Upper lobe of left lung (tissue), 6 donors: ENCODE data around the gene GAMT. TPM values are rescaled to one million over a fixed set of nuclear protein-coding genes. Genes with fewer than 3 reads are reported as not detected.

Experiments
- ATAC-seq, 2 donors: fragments of 200-7000 bp; cut with Tn5 transposase; one replicate each; pipeline ENCODE4 v1.9.1; 2022; ENCODE audit warnings: mild to moderate bottlenecking in 2 of 2, moderate library complexity in 2 of 2; ENCODE audit not compliant: low FRiP score in 2 of 2
- DNase-seq, 2 donors: peaks; one replicate each; pipeline ENCODE4 v3.0.0-alpha.2; 2019 to 2020
- H3K27ac ChIP-seq, 4 donors: fragments of 200-600 bp; sonication (generic); one replicate each; pipeline ENCODE4 v1.5.1; 2016 to 2019
- H3K27me3 ChIP-seq, 4 donors: fragments of 200-600 bp; sonication (generic); one replicate each; pipeline ENCODE4 v1.5.1; 2017 to 2019
- H3K36me3 ChIP-seq, 4 donors: fragments of 200-600 bp; sonication (generic); one replicate each; pipeline ENCODE4 v1.5.1; 2016 to 2019
- H3K4me1 ChIP-seq, 4 donors: fragments of 200-600 bp; sonication (generic); one replicate each; pipeline ENCODE4 v1.5.1; 2018 to 2019
- H3K4me3 ChIP-seq, 4 donors: fragments of 200-600 bp; sonication (generic); one replicate each; pipeline ENCODE4 v1.5.1; 2017 to 2019; ENCODE audit warnings: mild to moderate bottlenecking in 2 of 4, moderate library complexity in 1 of 4
- H3K9me3 ChIP-seq, 4 donors: fragments of 200-600 bp; sonication (generic); one replicate each; pipeline ENCODE4 v1.5.1; 2018 to 2019
- EP300 ChIP-seq, 4 donors: sonication (generic); formaldehyde crosslinking; IDR thresholded peaks; one replicate each; pipeline ENCODE4 v1.5.1; 2017; ENCODE audit warnings: antibody characterized with exemption in 4 of 4, control low read depth in 2 of 4
- POLR2A ChIP-seq, 4 donors: fragments of 450-650 bp; IDR thresholded peaks; one replicate each; pipeline ENCODE4 v1.5.1; 2016 to 2017; ENCODE audit warnings: antibody characterized with exemption in 4 of 4, mild to moderate bottlenecking in 2 of 4
- POLR2AphosphoS5 ChIP-seq, 2 donors: sonication (generic); formaldehyde crosslinking; IDR thresholded peaks; one replicate each; pipeline ENCODE4 v1.5.1; 2017; ENCODE audit warnings: antibody characterized with exemption in 2 of 2
- WGBS, 2 donors: methylation state at CpG; one replicate each; pipeline ENCODE4 v1.1.5; 2017 to 2018; 5-methylcytosine and 5-hydroxymethylcytosine counted together
- total RNA-seq, 6 donors: library from RNA; depleted of rRNA in 4 of 6; stranded (reverse); fragments of >200 nt in 4 of 6; gene quantifications; one replicate each; pipeline versions ENCODE4 v1.1.0 to v1.2.1, GENCODE V29; 2016 to 2021
- TF ChIP-seq, protein P1 (sequence below), 6 experiments: fragments of 450-650 bp in 4 of 6; fragments of 200-600 bp in 2 of 6; sonication (generic) in 2 of 6; IDR thresholded peaks; one replicate each; pipeline ENCODE4 v1.5.1; 2016 to 2019; ENCODE audit warnings: antibody characterized with exemption in 6 of 6
- donor health status: DM: no; HTN: no; CAD: no; lungs with moderate emphysema.
- donor health status: DM: no; HTN: yes; CAD: no; lungs with severe emphysema.

The GAMT gene
- total RNA-seq, 6 donors from 2014 or later: 4.0 to 12.1 (median 8.1) TPM

DNA sequence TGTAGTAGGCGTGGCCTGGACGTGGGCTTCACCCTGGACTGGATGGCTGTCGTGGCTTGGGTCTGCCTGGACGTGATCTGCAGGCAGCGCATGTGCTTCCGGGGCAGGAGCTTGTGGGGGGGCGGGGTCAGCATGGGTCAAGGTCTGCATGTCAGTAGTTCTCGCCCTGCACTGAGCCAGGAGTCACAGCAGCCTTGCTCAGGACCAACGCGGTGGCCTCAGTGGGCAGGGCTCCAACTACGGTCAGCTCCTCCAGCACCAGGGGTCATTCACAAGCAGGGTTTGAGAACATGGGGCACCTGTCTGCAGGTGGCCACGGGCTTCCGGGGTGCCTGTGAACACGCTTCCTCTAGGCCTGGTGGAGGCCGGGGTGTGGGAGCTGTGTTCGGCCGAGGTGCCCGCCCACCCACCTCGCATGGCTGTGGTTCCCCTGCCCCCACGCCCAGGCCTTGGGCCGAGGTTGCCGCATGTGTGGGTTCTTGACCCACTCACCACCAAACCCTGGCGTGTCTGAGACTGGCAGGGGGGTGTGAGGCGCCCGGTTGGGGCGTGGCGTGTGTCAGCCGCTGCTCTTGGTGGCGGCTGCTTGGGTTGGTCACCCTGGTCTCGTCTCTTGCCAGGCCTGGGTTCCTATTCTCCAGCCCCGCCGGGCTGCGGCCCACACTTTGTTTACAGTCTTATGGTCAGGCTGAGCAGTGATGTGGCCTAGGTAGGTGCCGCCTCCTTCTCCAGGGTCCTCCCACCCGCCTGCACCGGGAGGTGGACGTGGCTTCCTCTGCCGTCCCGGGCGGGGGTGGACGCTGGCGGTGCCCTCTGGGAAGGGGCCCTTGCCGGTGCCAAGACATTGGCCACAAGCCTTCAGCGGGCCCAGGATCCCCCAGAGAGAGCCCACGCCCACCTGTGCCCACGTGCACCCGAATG lies 32.0 kb upstream of the GAMT start:
- H3K27ac ChIP-seq: no peak overlapping the region

GRCh38 chr19:1432507-1432887 lies 31.2 kb upstream of the GAMT start:
- H3K36me3 ChIP-seq: peaks cover 33 to 77% (median 68%) of the 10 kb centered on the region in 4 donors
- WGBS, 2 donors: 95 to 96% methylated on average over 16 of the region's 16 CpGs
- H3K4me1 ChIP-seq: peaks cover 0 to under 1% (median under 1%) of the 10 kb centered on the region in 4 donors
- H3K27me3 ChIP-seq: no peaks in the 10 kb centered on the region
- TF ChIP-seq, protein P1, sequence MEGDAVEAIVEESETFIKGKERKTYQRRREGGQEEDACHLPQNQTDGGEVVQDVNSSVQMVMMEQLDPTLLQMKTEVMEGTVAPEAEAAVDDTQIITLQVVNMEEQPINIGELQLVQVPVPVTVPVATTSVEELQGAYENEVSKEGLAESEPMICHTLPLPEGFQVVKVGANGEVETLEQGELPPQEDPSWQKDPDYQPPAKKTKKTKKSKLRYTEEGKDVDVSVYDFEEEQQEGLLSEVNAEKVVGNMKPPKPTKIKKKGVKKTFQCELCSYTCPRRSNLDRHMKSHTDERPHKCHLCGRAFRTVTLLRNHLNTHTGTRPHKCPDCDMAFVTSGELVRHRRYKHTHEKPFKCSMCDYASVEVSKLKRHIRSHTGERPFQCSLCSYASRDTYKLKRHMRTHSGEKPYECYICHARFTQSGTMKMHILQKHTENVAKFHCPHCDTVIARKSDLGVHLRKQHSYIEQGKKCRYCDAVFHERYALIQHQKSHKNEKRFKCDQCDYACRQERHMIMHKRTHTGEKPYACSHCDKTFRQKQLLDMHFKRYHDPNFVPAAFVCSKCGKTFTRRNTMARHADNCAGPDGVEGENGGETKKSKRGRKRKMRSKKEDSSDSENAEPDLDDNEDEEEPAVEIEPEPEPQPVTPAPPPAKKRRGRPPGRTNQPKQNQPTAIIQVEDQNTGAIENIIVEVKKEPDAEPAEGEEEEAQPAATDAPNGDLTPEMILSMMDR (IDR thresholded peaks at IDR 0.05): no peak
- TF ChIP-seq POLR2AphosphoS5 (IDR thresholded peaks at IDR 0.05) (no peak), POLR2A (IDR thresholded peaks at IDR 0.05) (no peak), EP300 (IDR thresholded peaks at IDR 0.05) (no peak)
- H3K27ac ChIP-seq: no peak overlapping the region
- peak in 1 of 2 donors; percentile 54 for DNase-seq
- no peak overlapping the region for H3K4me3 ChIP-seq
- H3K9me3 ChIP-seq: no peaks in the 10 kb centered on the region
- ATAC-seq: no peak

More for the DNA sequence above, 32.0 kb upstream of the GAMT start:
- 91 to 95% methylated on average over 8 to 30 of the region's 47 CpGs for WGBS, 2 donors
- Histone ChIP-seq H3K27me3 (no peaks in the 10 kb centered on the region), H3K9me3 (no peaks in the 10 kb centered on the region), H3K4me1 (peaks cover 4 to 6% (median 5%) of the 10 kb centered on the region in 4 donors), H3K4me3 (no peak overlapping the region), H3K36me3 (peaks cover 33 to 75% (median 65%) of the 10 kb centered on the region in 4 donors)
- ATAC-seq (no peak), DNase-seq (peak in 1 of 2 donors; percentile 76)
- TF ChIP-seq EP300 (IDR thresholded peaks at IDR 0.05): no peak
- TF ChIP-seq POLR2AphosphoS5 (IDR thresholded peaks at IDR 0.05): no peak
- TF ChIP-seq, protein P1 (IDR thresholded peaks at IDR 0.05): no peak
- TF ChIP-seq POLR2A (IDR thresholded peaks at IDR 0.05): no peak

- H3K4me1 ChIP-seq: no peaks in the 10 kb centered on the region
- peaks cover 33 to 82% (median 70%) of the 10 kb centered on the region in 4 donors for H3K36me3 ChIP-seq
- H3K9me3 ChIP-seq: no peaks in the 10 kb centered on the region
- no peaks in the 10 kb centered on the region for H3K27me3 ChIP-seq
- WGBS, 2 donors: 92 to 93% methylated on average over 6 to 24 of the region's 24 CpGs
- peak in 1 of 2 donors; percentile 64 for DNase-seq
- no peak overlapping the region for H3K4me3 ChIP-seq
- no peak for TF ChIP-seq POLR2A (IDR thresholded peaks at IDR 0.05)
- TF ChIP-seq POLR2AphosphoS5 (IDR thresholded peaks at IDR 0.05): no peak
- no peak for TF ChIP-seq EP300 (IDR thresholded peaks at IDR 0.05)
- TF ChIP-seq, protein P1 (IDR thresholded peaks at IDR 0.05): no peak
- H3K27ac ChIP-seq: no peak overlapping the region
- ATAC-seq: peak in 1 of 2 donors; percentile 2
Measured at GRCh38 chr19:1431759-1432506, 30.6 kb upstream of the GAMT start.

DNA sequence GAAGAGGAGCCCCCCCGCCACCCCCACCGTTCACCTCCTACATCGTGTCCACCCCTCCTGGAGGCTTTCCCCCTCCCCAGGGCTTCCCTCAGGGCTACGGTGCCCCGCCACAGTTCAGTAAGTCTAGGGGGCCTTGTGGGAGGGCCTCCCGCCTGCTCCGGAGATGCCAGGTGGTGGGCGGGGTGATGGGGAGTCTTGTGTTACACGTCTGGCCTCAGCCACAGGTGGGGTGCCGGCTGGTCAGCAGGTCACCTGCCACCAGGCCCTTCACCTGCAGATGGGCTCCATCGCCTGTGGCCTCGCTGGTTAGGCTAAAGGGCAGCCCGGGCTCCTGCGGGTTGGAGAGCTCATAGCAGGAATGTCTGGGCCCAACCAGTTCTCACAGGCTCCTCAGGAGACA lies 28.9 kb upstream of the GAMT start:
- Histone ChIP-seq H3K27me3 (no peaks in the 10 kb centered on the region), H3K27ac (no peak overlapping the region), H3K36me3 (peaks cover 38 to 93% (median 81%) of the 10 kb centered on the region in 4 donors), H3K4me3 (no peak overlapping the region), H3K4me1 (no peaks in the 10 kb centered on the region), H3K9me3 (no peaks in the 10 kb centered on the region)
- no peak for TF ChIP-seq POLR2AphosphoS5 (IDR thresholded peaks at IDR 0.05)
- TF ChIP-seq, protein P1 (IDR thresholded peaks at IDR 0.05): no peak
- TF ChIP-seq POLR2A (IDR thresholded peaks at IDR 0.05): no peak
- TF ChIP-seq EP300 (IDR thresholded peaks at IDR 0.05): no peak
- WGBS, 2 donors: 86 to 93% methylated on average over 5 to 14 of the region's 14 CpGs
- DNase-seq: peak in 1 of 2 donors; percentile 74
- no peak for ATAC-seq
